Endothelial cell of umbilical vein (primary cell): Measurements from ENCODE around the gene KLF1. TPM values are rescaled to one million over a fixed set of nuclear protein-coding genes. Genes with fewer than 3 reads are reported as not detected.

Experiments
- BruUV-seq: library from RNA; stranded (reverse); fragments of 400-500 nt; replicated peaks from 2 replicates; lab custom pipeline; 2021; lab: Mats Ljungman, UMichigan
- CTCF ChIA-PET: fragments of 300-600, 350-600 bp; sonication (Branson Sonifier 250); formaldehyde crosslinking; loops from one replicate; lab custom pipeline; 2021; ENCODE audit warnings: antibody characterized with exemption, inconsistent platforms; lab: Charles Lee
- POLR2A ChIA-PET: fragments of 300-600, 350-600 bp; sonication (Branson Sonifier 250); formaldehyde crosslinking; loops from one replicate; lab custom pipeline; 2021; ENCODE audit warnings: antibody characterized with exemption, inconsistent platforms; lab: Charles Lee
- DNase-seq: peaks from one replicate; pipeline ENCODE4 v3.0.0-alpha.2; 2011; ENCODE audit warnings: low read depth, low spot score
- FAIRE-seq: peaks from 2 replicates; lab custom pipeline; 2011; peaks lifted over from hg19 to GRCh38; lab: Jason Lieb, UNC
- H2AFZ ChIP-seq: 2 replicates; pipeline ENCODE4 v1.6.0; 2012; ENCODE audit warnings: low read depth, low read length, control low read depth, inconsistent platforms
- H3K27ac ChIP-seq: 2 replicates; pipeline ENCODE4 v1.5.1; 2011; ENCODE audit warnings: low read depth, mild to moderate bottlenecking, control low read depth, low read length, moderate library complexity; ENCODE audit not compliant: insufficient read depth
- H3K27me3 ChIP-seq, 2 experiments: 2 replicates each; pipeline versions ENCODE4 v1.6.0 to v1.6.1; 2011; ENCODE audit warnings: low read length in 2 of 2, mixed read lengths in 1 of 2; ENCODE audit not compliant: control insufficient read depth in 2 of 2, insufficient read depth in 2 of 2
- H3K36me3 ChIP-seq, 2 experiments: 2 replicates in 1 of 2; 3 replicates in 1 of 2; pipeline ENCODE4 v1.5.1; 2011; ENCODE audit warnings: low read length in 2 of 2, mild to moderate bottlenecking in 1 of 2, moderate library complexity in 1 of 2; ENCODE audit not compliant: control insufficient read depth in 2 of 2, insufficient read depth in 2 of 2; ENCODE audit errors: extremely low read depth in 1 of 2
- H3K4me1 ChIP-seq: 3 replicates; pipeline ENCODE4 v1.5.1; 2011; ENCODE audit warnings: mild to moderate bottlenecking, low read length; ENCODE audit not compliant: control insufficient read depth, insufficient read depth; ENCODE audit errors: extremely low read depth
- H3K4me2 ChIP-seq: 2 replicates; pipeline ENCODE4 v1.6.1; 2011; ENCODE audit warnings: low read length, control low read depth, mixed read lengths; ENCODE audit not compliant: insufficient read depth
- H3K4me3 ChIP-seq, 3 experiments: fragments of 200-600 bp in 1 of 3; sonication (generic), shearing (Covaris generic) in 1 of 3; replicated peaks in 1 of 3; 2 replicates each; pipeline ENCODE4 v1.5.1; 2011 to 2016; ENCODE audit warnings: control low read depth in 3 of 3, low read length in 3 of 3, mild to moderate bottlenecking in 2 of 3, inconsistent platforms in 1 of 3, low read depth in 1 of 3, moderate library complexity in 1 of 3; ENCODE audit not compliant: insufficient read depth in 1 of 3
- H3K79me2 ChIP-seq: 2 replicates; pipeline ENCODE4 v1.6.0; 2012; ENCODE audit warnings: low read length, inconsistent platforms; ENCODE audit not compliant: control insufficient read depth, insufficient read depth
- H3K9ac ChIP-seq: replicated peaks from 2 replicates; pipeline ENCODE3; 2011; ENCODE audit warnings: low read length, control low read depth; ENCODE audit not compliant: insufficient read depth; ENCODE audit errors: extremely low read depth
- H3K9me1 ChIP-seq: replicated peaks from 3 replicates; pipeline ENCODE4 v1.6.0; 2011; ENCODE audit warnings: mild to moderate bottlenecking, low read length; ENCODE audit not compliant: control insufficient read depth, insufficient read depth; ENCODE audit errors: extremely low read depth
- H3K9me3 ChIP-seq: replicated peaks from 2 replicates; pipeline ENCODE4 v1.5.1; 2012; ENCODE audit warnings: low read length, inconsistent platforms; ENCODE audit not compliant: control insufficient read depth, insufficient read depth
- H4K20me1 ChIP-seq: replicated peaks from 2 replicates; pipeline ENCODE3; 2011; ENCODE audit warnings: mild to moderate bottlenecking, low read length; ENCODE audit not compliant: control insufficient read depth, insufficient read depth; ENCODE audit errors: extremely low read depth
- EZH2 ChIP-seq: IDR thresholded peaks from 2 replicates; pipeline ENCODE4 v1.6.1; 2012; ENCODE audit warnings: borderline replicate concordance, low read depth, mild to moderate bottlenecking, moderate library complexity, low read length, inconsistent platforms; ENCODE audit not compliant: severe bottlenecking
- FOS ChIP-seq: IDR thresholded peaks from 2 replicates; pipeline ENCODE4 v1.6.1; 2011; ENCODE audit warnings: mild to moderate bottlenecking, low read length, moderate library complexity, borderline replicate concordance; ENCODE audit not compliant: insufficient read depth
- GATA2 ChIP-seq: IDR thresholded peaks from 2 replicates; pipeline ENCODE4 v1.7.0; 2011; ENCODE audit warnings: low read depth, mild to moderate bottlenecking, moderate library complexity, mixed read lengths, low read length; ENCODE audit not compliant: insufficient read length, insufficient read depth
- JUN ChIP-seq: IDR thresholded peaks from 2 replicates; pipeline ENCODE4 v1.6.1; 2011; ENCODE audit warnings: borderline replicate concordance, low read depth; ENCODE audit not compliant: insufficient read length, insufficient read depth
- MYC ChIP-seq: IDR thresholded peaks from one replicate; pipeline ENCODE4 v1.6.1; 2011; ENCODE audit warnings: mild to moderate bottlenecking, low read depth, low read length
- POLR2A ChIP-seq: IDR thresholded peaks from 2 replicates; pipeline ENCODE4 v1.6.1; 2012; ENCODE audit warnings: low read depth, mild to moderate bottlenecking, control low read depth, low read length
- POLR2AphosphoS5 ChIP-seq: IDR thresholded peaks from 2 replicates; pipeline ENCODE4 v1.6.1; 2012; ENCODE audit warnings: low read depth, mild to moderate bottlenecking, control low read depth, low read length, moderate library complexity; ENCODE audit not compliant: insufficient read depth
- dilution Hi-C: fragments of 300-500 bp; cut with MboI; formaldehyde crosslinking; loops from one replicate; pipeline ENCODE4 v1.15.0; 2019; ENCODE audit warnings: low sequenced_read_pairs; ENCODE audit not compliant: extremely low pct_ligation_motif_present
- intact Hi-C: fragments of 100-400 bp; cut with micrococcal nuclease; formaldehyde crosslinking; loops from one replicate; pipeline ENCODE4 v1.10.0; 2022
- polyA plus RNA-seq, 4 experiments: library from polyadenylated mRNA; depleted of rRNA in 3 of 4; stranded (reverse) in 3 of 4; unstranded in 1 of 4; fragments of >200 nt; gene quantifications; 2 replicates each; pipeline versions ENCODE4 v1.2.1 to v1.2.3, GENCODE V29; 2011 to 2012; ENCODE audit warnings: missing spikeins in 1 of 4
- total RNA-seq: library from RNA; stranded (reverse); gene quantifications from 2 replicates; pipeline ENCODE4 v1.2.3, GENCODE V29; 2021
- TF ChIP-seq, protein P1 (sequence below), 2 donors: IDR thresholded peaks; 1 replicate in 1 of 2; 2 replicates in 1 of 2; pipeline ENCODE4 v1.5.1; 2011; ENCODE audit warnings: low read length in 2 of 2, mild to moderate bottlenecking in 2 of 2, moderate library complexity in 2 of 2, control low read depth in 1 of 2, inconsistent platforms in 1 of 2, low read depth in 1 of 2; ENCODE audit not compliant: insufficient read depth in 1 of 2; ENCODE audit errors: extremely low read depth in 1 of 2
- TF ChIP-seq, protein P2 (sequence below): IDR thresholded peaks from 2 replicates; pipeline ENCODE4 v1.6.1; 2011; ENCODE audit not compliant: insufficient read depth, insufficient read length

KLF1 gene
- total and polyA plus RNA-seq, 2 donors (not counting 3 experiments of a cell fraction or from before 2014, with no cell fraction given), result not detected

DNA sequence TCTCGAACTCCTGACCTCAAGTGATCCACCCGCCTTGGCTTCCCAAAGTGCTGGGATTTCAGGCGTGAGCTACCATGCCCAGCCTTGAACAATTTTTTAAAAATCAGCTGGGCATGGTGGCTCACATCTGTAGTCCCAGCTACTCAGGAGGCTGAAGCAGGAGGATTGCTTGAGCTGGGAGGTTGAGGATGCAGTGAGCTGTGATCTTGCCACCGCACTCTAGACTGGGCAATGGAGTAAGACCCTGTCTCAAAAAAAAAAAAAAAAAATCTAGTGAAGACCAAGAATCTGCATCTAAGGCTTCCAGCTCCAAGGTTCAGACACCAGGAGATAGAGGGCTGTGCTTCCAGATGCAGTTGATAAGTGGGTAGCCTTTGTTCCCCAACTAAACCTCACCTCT is 22.9 kb downstream of the KLF1 start:
- H3K27me3 ChIP-seq, result no peaks in the 10 kb centered on the region

DNA sequence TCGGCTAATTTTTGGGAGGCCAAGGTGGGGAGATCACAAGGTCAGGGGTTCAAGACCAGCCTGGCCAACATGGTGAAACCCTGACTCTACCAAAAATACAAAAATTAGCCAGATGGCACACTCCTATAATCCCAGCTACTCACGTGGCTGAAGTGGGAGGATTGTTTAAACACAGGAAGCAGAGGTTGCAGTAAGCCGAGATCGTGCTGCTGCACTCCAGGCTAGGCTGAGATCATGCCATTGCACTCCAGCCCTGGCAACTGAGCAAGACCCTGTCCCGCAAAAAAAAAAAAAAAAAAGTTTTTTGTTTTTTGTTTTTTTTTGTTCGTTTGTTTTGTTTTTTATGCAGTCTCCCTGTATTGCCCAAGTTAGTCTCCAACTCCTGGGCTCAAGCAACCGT is 27.5 kb downstream of the KLF1 start:
- Histone ChIP-seq H4K20me1 (no peaks in the 10 kb centered on the region), H2AFZ (no peak overlapping the region), H3K4me3 (no peak overlapping the region), H3K9ac (no peak overlapping the region), H3K27ac (no peak overlapping the region), H3K27me3 (peaks cover 0 to under 1% of the 10 kb centered on the region in 2 experiments), H3K9me1 (no peaks in the 10 kb centered on the region), H3K79me2 (no peaks in the 10 kb centered on the region), H3K9me3 (no peaks in the 10 kb centered on the region), H3K4me2 (no peak overlapping the region), H3K4me1 (no peaks in the 10 kb centered on the region), H3K36me3 (no peaks in the 10 kb centered on the region)
- TF ChIP-seq GATA2 (no peak), JUN (no peak), FOS (no peak), MYC (no peak), POLR2A (no peak), POLR2AphosphoS5 (no peak), EZH2 (no peak)
- TF ChIP-seq, protein P1, sequence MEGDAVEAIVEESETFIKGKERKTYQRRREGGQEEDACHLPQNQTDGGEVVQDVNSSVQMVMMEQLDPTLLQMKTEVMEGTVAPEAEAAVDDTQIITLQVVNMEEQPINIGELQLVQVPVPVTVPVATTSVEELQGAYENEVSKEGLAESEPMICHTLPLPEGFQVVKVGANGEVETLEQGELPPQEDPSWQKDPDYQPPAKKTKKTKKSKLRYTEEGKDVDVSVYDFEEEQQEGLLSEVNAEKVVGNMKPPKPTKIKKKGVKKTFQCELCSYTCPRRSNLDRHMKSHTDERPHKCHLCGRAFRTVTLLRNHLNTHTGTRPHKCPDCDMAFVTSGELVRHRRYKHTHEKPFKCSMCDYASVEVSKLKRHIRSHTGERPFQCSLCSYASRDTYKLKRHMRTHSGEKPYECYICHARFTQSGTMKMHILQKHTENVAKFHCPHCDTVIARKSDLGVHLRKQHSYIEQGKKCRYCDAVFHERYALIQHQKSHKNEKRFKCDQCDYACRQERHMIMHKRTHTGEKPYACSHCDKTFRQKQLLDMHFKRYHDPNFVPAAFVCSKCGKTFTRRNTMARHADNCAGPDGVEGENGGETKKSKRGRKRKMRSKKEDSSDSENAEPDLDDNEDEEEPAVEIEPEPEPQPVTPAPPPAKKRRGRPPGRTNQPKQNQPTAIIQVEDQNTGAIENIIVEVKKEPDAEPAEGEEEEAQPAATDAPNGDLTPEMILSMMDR (IDR thresholded peaks at IDR 0.05; ENCODE audit: extremely low read depth in 1 of 2, insufficient read depth in 1 of 2, low read depth in 1 of 2, low read length in 2 of 2), result no peak
- TF ChIP-seq, protein P2, sequence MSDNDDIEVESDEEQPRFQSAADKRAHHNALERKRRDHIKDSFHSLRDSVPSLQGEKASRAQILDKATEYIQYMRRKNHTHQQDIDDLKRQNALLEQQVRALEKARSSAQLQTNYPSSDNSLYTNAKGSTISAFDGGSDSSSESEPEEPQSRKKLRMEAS, result no peak
- DNase-seq (no peak), FAIRE-seq (no peak)
- intact Hi-C loops (no loop called here), dilution Hi-C loops (no loop called here)
- ChIA-PET CTCF (interaction anchor here (1.7 kb wide), 1 partner anchor 12 kb away, joined by 8 read pairs; no protein-coding TSS in a partner anchor), POLR2A (interaction anchor here (0.7 kb wide), 1 partner anchor 17 kb away, joined by 4 read pairs; no protein-coding TSS in a partner anchor)
- BruUV-seq, result no TSS peak

More for the DNA sequence above, 22.9 kb downstream of the KLF1 start:
- no peak for FAIRE-seq
- dilution Hi-C loops, result no loop called here
- DNase-seq, result no peak
- Histone ChIP-seq H3K9ac (no peak overlapping the region), H3K4me3 (no peak overlapping the region), H3K9me1 (no peaks in the 10 kb centered on the region), H4K20me1 (no peaks in the 10 kb centered on the region), H3K36me3 (no peaks in the 10 kb centered on the region), H3K79me2 (no peaks in the 10 kb centered on the region), H3K4me2 (no peak overlapping the region), H3K4me1 (peaks cover 2% of the 10 kb centered on the region), H3K9me3 (no peaks in the 10 kb centered on the region), H3K27ac (no peak overlapping the region), H2AFZ (no peak overlapping the region)
- ChIA-PET CTCF (interaction anchor here (1.6 to 2.2 kb wide), 3 partner anchors 16 to 107 kb away, joined by 5 to 12 read pairs (median 7); no protein-coding TSS in a partner anchor), POLR2A (interaction anchor here (0.7 kb wide), 1 partner anchor 52 kb away, joined by 3 read pairs; no protein-coding TSS in a partner anchor)
- intact Hi-C loops, result no loop called here
- no TSS peak for BruUV-seq
- TF ChIP-seq, protein P1 (IDR thresholded peaks at IDR 0.05; ENCODE audit: extremely low read depth in 1 of 2, insufficient read depth in 1 of 2, low read depth in 1 of 2, low read length in 2 of 2), result no peak
- TF ChIP-seq POLR2A (no peak), MYC (no peak)
